HS-5 (cell line): ENCODE results near the gene OR56B1.

ENCODE experiments used
- DNase-seq: peaks from one replicate; pipeline ENCODE4 v3.0.0-alpha.2; 2012; ENCODE audit warnings: low read depth

The OR56B1 gene

DNA sequence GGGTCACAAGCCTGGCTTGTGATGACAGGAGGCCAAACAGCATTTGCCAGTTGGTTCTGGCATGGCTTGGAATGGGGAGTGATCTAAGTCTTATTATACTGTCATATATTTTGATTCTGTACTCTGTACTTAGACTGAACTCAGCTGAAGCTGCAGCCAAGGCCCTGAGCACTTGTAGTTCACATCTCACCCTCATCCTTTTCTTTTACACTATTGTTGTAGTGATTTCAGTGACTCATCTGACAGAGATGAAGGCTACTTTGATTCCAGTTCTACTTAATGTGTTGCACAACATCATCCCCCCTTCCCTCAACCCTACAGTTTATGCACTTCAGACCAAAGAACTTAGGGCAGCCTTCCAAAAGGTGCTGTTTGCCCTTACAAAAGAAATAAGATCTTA is 843 bp downstream of the OR56B1 start:
- no peak for DNase-seq

DNA sequence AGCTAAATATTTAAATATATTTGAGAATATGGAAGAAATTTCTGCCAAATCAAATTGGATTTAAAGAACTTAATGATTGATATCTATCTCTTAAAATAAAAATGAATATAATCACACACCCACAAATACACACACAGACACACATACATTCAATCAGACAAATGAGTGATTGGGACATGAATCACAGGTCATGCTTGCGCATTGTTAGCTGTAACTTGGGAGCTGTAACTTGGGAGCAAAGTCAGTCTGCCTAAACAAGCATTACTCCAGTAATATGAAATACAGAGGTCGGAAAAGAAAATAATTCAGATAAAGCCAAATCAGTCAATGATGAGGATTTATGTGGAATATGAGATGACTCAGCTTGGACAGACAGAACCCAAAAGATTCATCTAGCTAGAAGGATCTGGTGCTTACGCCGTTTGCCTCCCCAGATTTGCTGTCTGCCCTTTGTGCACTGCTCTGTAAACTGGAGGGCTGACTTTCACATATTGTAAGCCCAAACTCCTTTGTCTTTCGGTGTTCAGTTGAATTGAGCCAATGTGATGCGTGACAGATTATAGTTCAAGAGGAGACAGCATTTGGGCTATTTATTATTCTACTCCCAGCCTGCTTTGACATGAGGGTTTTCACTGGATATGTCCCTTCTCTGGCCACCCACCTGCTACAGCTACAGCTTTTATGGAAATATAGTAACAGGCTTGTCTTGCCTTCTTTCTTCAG is 1.6 kb downstream of the OR56B1 start:
- DNase-seq, result no peak

DNA sequence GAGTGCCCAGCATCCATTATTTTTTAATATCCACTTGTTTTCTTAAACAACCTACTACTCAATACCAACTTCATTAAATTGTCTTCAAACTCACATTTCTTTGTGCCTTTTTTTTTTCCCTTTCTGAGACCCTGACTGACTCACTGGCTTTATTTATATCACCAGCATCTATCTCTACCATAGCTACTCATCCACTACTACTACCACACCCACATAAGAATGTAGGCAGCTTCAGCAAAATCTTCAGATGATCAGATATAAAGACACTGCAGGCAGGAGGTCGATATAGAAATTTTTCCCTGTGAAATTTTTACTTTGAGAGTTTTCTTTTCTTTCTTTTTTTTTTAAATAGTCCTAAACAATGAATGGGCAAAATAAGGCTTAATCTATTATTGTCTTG is 2.2 kb downstream of the OR56B1 start:
- no peak for DNase-seq

DNA sequence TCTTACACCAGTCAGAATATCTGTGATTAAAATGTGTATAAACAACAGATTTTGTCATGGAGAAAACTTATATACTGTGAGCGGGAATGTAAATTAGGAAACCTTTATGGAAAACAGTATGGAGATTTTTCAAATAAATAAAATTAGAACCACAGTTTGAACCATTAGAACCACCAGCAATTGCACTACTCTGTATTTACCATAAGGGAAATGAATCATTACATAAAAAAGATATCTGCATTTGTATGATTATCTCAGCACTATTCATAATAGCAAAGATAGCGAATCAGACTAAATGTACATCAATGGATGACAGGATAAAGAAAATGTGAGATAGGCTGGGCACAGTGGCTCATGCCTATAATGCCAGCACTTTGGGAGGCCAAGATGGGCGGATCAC is 10.4 kb downstream of the OR56B1 start:
- DNase-seq, result no peak

DNA sequence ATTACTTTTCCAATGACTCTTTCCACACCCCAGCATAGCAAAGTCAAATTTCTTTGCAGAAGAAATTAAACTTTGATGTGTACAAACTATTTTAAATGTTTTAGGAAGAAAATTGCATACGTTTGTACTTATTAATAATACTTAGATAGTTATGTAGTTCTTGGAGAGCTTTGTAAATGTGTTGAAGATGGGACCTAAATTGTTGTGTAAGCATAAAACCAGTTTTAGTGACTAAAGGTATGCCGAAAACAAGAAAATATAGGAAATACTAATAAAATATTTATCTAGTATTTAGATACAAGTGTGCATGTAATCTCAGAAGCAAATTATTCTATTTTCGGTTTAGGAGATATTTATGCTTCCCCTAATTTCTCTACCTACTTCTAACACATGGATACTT is 13.6 kb downstream of the OR56B1 start:
- DNase-seq, result no peak

DNA sequence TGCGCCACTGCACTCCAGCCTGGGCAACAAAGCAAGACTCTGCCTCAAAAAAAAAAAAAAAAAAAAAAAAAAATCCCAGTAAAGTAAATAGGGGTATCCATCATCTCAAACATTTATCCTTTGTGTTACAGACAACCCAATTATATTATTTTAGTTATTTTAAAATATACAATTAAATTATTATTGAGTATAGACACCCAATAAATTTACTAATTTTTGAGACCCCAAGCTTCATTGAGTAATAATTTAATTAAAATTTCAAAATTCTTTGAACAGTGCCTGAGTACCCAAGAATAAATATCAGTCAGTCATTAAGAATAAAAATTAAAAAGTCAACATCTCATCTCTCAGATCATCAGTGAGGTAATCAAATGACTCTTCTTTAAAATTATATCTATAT is 17.7 kb downstream of the OR56B1 start, which contains the start of gene OR52N4:
Gene OR52N4 (plus strand): TSS at position 301 of the 400 bp plus-strand sequence. CDS start 498 bp downstream, outside the sequence.
- DNase-seq, result no peak

DNA sequence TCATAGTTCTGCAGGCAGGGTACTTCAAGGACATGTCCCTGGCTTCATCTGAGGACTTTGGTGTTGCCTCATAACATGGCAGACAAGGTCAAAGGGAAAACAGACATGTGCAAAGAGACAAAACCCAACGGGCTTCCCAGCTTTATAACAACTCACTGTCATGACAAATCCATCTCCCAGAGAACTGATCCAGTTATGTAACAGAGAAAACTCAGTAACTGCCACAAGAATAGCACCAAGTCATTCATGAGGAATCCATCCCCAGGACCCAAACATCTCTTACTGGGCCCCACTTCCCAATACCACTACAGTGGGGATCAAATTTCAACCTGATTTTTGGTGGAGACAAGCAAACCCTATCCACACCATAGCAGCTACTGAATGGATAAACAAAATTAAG is 30.8 kb downstream of the OR56B1 start:
- no peak for DNase-seq

DNA sequence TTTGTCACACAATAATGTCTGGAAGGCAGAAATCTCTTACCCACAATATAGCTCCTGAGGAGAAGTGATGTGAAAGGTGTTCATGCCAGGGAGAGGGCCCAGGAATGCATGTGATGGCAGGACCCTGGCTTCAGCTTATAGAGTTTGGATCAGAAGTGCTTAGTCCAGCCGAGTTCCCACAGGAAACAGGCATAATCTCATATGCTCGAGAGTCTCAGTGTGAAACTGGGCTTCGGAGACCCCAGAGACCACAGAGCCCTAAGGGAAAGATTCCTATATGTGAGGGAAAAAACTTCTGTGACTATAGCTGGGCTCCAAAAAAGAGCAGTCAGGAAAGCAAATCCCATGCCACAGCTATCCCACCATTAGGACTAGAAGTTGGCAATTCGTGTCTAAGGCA is 47.0 kb downstream of the OR56B1 start, which contains the start of gene OR52N5:
Gene OR52N5 (minus strand): TSS at position 101 of the 400 bp plus-strand sequence. CDS start 4,721 bp downstream, outside the sequence.
- DNase-seq, result no peak
